Neural crest cell (in vitro differentiated cells): Measurements from ENCODE around the gene HAUS1. TPM values are rescaled to one million over a fixed set of nuclear protein-coding genes. Genes with fewer than 3 reads are reported as not detected.
"Not testable (repeated sequence)": the region's sequence is repeated elsewhere in the genome, so short reads cannot be mapped to it uniquely, and the experiment has no call there.

ENCODE experiments used
- DNase-seq: peaks from one replicate; pipeline ENCODE4 v3.0.0; 2021; ENCODE audit warnings: low read depth, mixed read lengths, low spot score
- H3K27ac Mint-ChIP-seq: one replicate; pipeline ENCODE4 v1.8.0; 2021; ENCODE audit warnings: mild to moderate bottlenecking, mixed read lengths; ENCODE audit not compliant: unreplicated experiment
- H3K27me3 Mint-ChIP-seq: 2 replicates; pipeline ENCODE4 v1.8.0; 2021; ENCODE audit warnings: low read depth, mild to moderate bottlenecking, mixed read lengths
- H3K36me3 Mint-ChIP-seq: 2 replicates; pipeline ENCODE4 v1.8.0; 2021; ENCODE audit warnings: low read depth, mild to moderate bottlenecking, mixed read lengths
- H3K4me1 Mint-ChIP-seq: 2 replicates; pipeline ENCODE4 v1.8.0; 2021; ENCODE audit warnings: mixed read lengths
- H3K4me3 Mint-ChIP-seq: one replicate; pipeline ENCODE4 v1.8.0; 2021; ENCODE audit warnings: mild to moderate bottlenecking, mixed read lengths
- H3K9me3 Mint-ChIP-seq: 2 replicates; pipeline ENCODE4 v1.8.0; 2021; ENCODE audit warnings: mixed read lengths
- CTCF ChIP-seq: fragments of 200-600 bp; sonication (generic); conservative IDR thresholded peaks from 2 replicates; pipeline ENCODE4 v1.5.0; 2021; ENCODE audit warnings: antibody characterized with exemption, mild to moderate bottlenecking
- total RNA-seq: library from RNA; stranded (reverse); gene quantifications from 2 replicates; pipeline ENCODE4 v1.2.1, GENCODE V29; 2021

Gene HAUS1
- total RNA-seq, 1 donor from 2014 or later = 94.9 TPM

- Mint-ChIP-seq H3K27ac (no peak overlapping the region), H3K36me3 (no peaks in the 10 kb centered on the region)
Observed at GRCh38 chr18:46160050-46160798, 56.0 kb downstream of the HAUS1 start.

GRCh38 chr18:46160840-46161239 lies 56.7 kb downstream of the HAUS1 start:
- H3K27me3 Mint-ChIP-seq, H3K9me3 Mint-ChIP-seq, H3K4me1 Mint-ChIP-seq, H3K4me3 Mint-ChIP-seq, DNase-seq, H3K36me3 Mint-ChIP-seq, H3K27ac Mint-ChIP-seq: not testable (repeated sequence)

More at GRCh38 chr18:46160050-46160798, 56.0 kb downstream of the HAUS1 start:
- DNase-seq = no peak
- no peak for TF ChIP-seq CTCF
- Mint-ChIP-seq H3K4me1 (peaks cover 9% of the 10 kb centered on the region), H3K27me3 (no peaks in the 10 kb centered on the region), H3K4me3 (no peak overlapping the region), H3K9me3 (no peaks in the 10 kb centered on the region)

- Mint-ChIP-seq H3K4me1 (peaks cover 6% of the 10 kb centered on the region), H3K27ac (no peak overlapping the region), H3K36me3 (no peaks in the 10 kb centered on the region), H3K4me3 (no peak overlapping the region), H3K9me3 (no peaks in the 10 kb centered on the region), H3K27me3 (no peaks in the 10 kb centered on the region)
- no peak for TF ChIP-seq CTCF
- no peak for DNase-seq
Observed at GRCh38 chr18:46161703-46162396, 57.7 kb downstream of the HAUS1 start.

GRCh38 chr18:46163091-46163490 lies 58.9 kb downstream of the HAUS1 start:
- no peak for TF ChIP-seq CTCF
- H3K9me3 Mint-ChIP-seq = no peaks in the 10 kb centered on the region
- H3K27ac Mint-ChIP-seq = no peak overlapping the region
- DNase-seq = no peak
- H3K4me1 Mint-ChIP-seq = peaks cover 6% of the 10 kb centered on the region
- no peaks in the 10 kb centered on the region for H3K36me3 Mint-ChIP-seq
- no peak overlapping the region for H3K4me3 Mint-ChIP-seq
- no peaks in the 10 kb centered on the region for H3K27me3 Mint-ChIP-seq

GRCh38 chr18:46163941-46164499 lies 59.8 kb downstream of the HAUS1 start:
- DNase-seq = no peak
- H3K27me3 Mint-ChIP-seq = no peaks in the 10 kb centered on the region
- TF ChIP-seq CTCF = no peak
- no peaks in the 10 kb centered on the region for H3K36me3 Mint-ChIP-seq
- H3K27ac Mint-ChIP-seq = no peak overlapping the region
- H3K4me3 Mint-ChIP-seq = no peak overlapping the region
- H3K4me1 Mint-ChIP-seq = peaks cover 7% of the 10 kb centered on the region
- no peaks in the 10 kb centered on the region for H3K9me3 Mint-ChIP-seq

GRCh38 chr18:46164502-46164901 lies 60.3 kb downstream of the HAUS1 start:
- H3K4me3 Mint-ChIP-seq = not testable (repeated sequence)

More at GRCh38 chr18:46164502-46164901, 60.3 kb downstream of the HAUS1 start:
- H3K27ac Mint-ChIP-seq, H3K9me3 Mint-ChIP-seq, DNase-seq, H3K36me3 Mint-ChIP-seq, H3K27me3 Mint-ChIP-seq: not testable (repeated sequence)
- peaks cover 12% of the 10 kb centered on the region for H3K4me1 Mint-ChIP-seq
